HepG2 (cell line): ENCODE results near the gene PSENEN. TPM values are rescaled to one million over a fixed set of nuclear protein-coding genes. Genes with fewer than 3 reads are reported as not detected.
A peak's percentile ranks its signal among the peaks of the same experiment; 100 is the strongest.

ENCODE experiments used
- CCDC6 ChIP-seq: sonication (generic); formaldehyde crosslinking; IDR thresholded peaks from 2 replicates; pipeline ENCODE4 v1.8.1; 2022; ENCODE audit warnings: mild to moderate bottlenecking, missing genetic modification reagents, moderate library complexity
- HMGA1 ChIP-seq: sonication (generic); formaldehyde crosslinking; conservative IDR thresholded peaks from 2 replicates; pipeline ENCODE4 v1.4.0; 2020; ENCODE audit warnings: missing genetic modification reagents
- HOXA9 ChIP-seq: sonication (generic); formaldehyde crosslinking; IDR thresholded peaks from 2 replicates; pipeline ENCODE4 v1.8.1; 2022; ENCODE audit warnings: missing genetic modification reagents, mild to moderate bottlenecking, moderate library complexity, borderline replicate concordance
- IRX3 ChIP-seq: sonication (generic); formaldehyde crosslinking; IDR thresholded peaks from 2 replicates; pipeline ENCODE4 v1.8.1; 2023; ENCODE audit warnings: mild to moderate bottlenecking, low read depth, missing genetic modification reagents, borderline replicate concordance
- ISL2 ChIP-seq: sonication (generic); formaldehyde crosslinking; IDR thresholded peaks from 2 replicates; pipeline ENCODE4 v1.5.0; 2020; ENCODE audit warnings: missing genetic modification reagents
- KLF9 ChIP-seq: IDR thresholded peaks from 2 replicates; pipeline ENCODE4 v1.6.1; 2016; ENCODE audit warnings: low read depth
- NFATC3 ChIP-seq: sonication (generic); formaldehyde crosslinking; IDR thresholded peaks from 2 replicates; pipeline ENCODE4 v1.5.1; 2020; ENCODE audit warnings: mild to moderate bottlenecking, missing genetic modification reagents
- NFYB ChIP-seq: sonication (generic); formaldehyde crosslinking; IDR thresholded peaks from 2 replicates; pipeline ENCODE4 v1.4.0; 2020; ENCODE audit warnings: missing genetic modification reagents
- NPAS2 ChIP-seq: sonication (generic); formaldehyde crosslinking; IDR thresholded peaks from 2 replicates; pipeline ENCODE4 v1.8.0; 2022; ENCODE audit warnings: mild to moderate bottlenecking, missing genetic modification reagents, borderline replicate concordance
- ZNF343 ChIP-seq: sonication (generic); formaldehyde crosslinking; IDR thresholded peaks from 2 replicates; pipeline ENCODE4 v1.4.0; 2020; ENCODE audit warnings: mild to moderate bottlenecking, missing genetic modification reagents
- ZNF782 ChIP-seq: sonication (generic); formaldehyde crosslinking; IDR thresholded peaks from 2 replicates; pipeline ENCODE4 v1.4.0; 2020; ENCODE audit warnings: missing genetic modification reagents, mild to moderate bottlenecking, borderline replicate concordance
- polyA plus RNA-seq, 8 experiments: library from polyadenylated mRNA; depleted of rRNA in 3 of 8; stranded (reverse) in 7 of 8; unstranded in 1 of 8; fragments of >200 nt; fragmentation: Illumina TruSeq in 4 of 8; extraction: Trizol in 4 of 8; gene quantifications; 2 replicates each; pipeline versions ENCODE4 v1.2.1 to v1.2.3, GENCODE V29; 2011 to 2016; ENCODE audit warnings: low read depth in 4 of 8, missing spikeins in 1 of 8, mixed read lengths in 1 of 8; ENCODE audit not compliant: insufficient read depth in 1 of 8
- total RNA-seq, 5 experiments: library from RNA; depleted of rRNA; stranded (reverse); fragments of >200 nt; fragmentation: Illumina TruSeq; extraction: Trizol; gene quantifications; 2 replicates each; pipeline ENCODE4 v1.2.3, GENCODE V29; 2016; ENCODE audit warnings: low read depth in 1 of 5
- TF ChIP-seq, protein P1 (sequence below): IDR thresholded peaks from 2 replicates; pipeline ENCODE4 v1.6.1; 2012; ENCODE audit warnings: low read length, improper control_type of control experiment
- TF ChIP-seq, protein P2 (sequence below), 2 experiments: sonication (generic) in 1 of 2; formaldehyde crosslinking in 1 of 2; IDR thresholded peaks; 2 replicates each; pipeline versions ENCODE4 v1.4.0 to v1.6.1; 2016 to 2020; ENCODE audit warnings: borderline replicate concordance in 1 of 2, low read depth in 1 of 2, mild to moderate bottlenecking in 1 of 2, missing genetic modification reagents in 1 of 2
- TF ChIP-seq, protein P3 (sequence below): sonication (generic); formaldehyde crosslinking; IDR thresholded peaks from 2 replicates; pipeline ENCODE4 v1.8.0; 2022; ENCODE audit warnings: missing genetic modification reagents, mild to moderate bottlenecking, borderline replicate concordance

The PSENEN gene
- total and polyA plus RNA-seq, 2 of the 13 experiments (the other 11 are each of a cell fraction or from before 2014, with no cell fraction given) = 16.9 to 34.2 TPM

DNA sequence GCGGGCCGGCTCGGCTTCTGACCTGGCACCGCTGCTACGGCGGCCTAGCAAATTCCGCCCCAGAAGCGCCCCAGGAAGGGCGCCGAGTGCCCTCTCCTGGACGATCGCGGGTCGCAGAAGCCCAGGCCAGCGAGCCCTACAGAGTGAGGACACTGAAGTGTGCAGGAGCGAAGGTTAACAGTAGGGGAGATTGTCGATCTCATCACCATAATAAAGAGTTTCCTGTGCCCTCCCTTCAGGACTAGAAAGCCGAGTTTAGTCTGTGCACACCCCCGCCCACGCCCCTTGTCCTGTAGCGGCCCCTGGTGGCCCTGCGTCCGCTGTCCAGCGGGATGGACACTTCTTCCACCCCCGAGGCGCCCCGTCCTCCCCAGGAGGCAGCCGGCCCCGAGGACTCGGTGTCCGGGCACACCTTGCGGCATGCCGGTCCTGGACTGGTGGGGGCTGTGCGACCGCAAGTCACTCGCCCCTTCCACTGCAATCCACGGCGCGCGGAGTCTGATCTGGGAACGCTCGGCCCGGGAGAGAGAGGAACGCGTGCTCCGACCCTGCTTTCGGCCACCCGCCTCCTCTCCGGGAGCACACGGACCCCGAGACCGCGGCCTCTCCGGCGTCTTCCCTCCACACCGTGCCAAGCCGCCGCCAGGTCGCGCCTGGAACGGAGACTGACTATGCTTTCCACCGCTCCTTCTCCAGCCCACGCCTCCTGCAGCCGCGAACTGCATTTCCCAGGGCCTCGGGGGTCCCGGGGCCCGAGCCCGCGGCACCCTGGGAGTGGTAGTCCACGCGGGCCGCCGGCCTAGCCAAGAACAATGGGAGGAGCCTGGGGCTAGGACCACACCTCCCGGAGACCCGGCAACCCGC is 28.4 kb upstream of the PSENEN start (continued):
- TF ChIP-seq, protein P1, sequence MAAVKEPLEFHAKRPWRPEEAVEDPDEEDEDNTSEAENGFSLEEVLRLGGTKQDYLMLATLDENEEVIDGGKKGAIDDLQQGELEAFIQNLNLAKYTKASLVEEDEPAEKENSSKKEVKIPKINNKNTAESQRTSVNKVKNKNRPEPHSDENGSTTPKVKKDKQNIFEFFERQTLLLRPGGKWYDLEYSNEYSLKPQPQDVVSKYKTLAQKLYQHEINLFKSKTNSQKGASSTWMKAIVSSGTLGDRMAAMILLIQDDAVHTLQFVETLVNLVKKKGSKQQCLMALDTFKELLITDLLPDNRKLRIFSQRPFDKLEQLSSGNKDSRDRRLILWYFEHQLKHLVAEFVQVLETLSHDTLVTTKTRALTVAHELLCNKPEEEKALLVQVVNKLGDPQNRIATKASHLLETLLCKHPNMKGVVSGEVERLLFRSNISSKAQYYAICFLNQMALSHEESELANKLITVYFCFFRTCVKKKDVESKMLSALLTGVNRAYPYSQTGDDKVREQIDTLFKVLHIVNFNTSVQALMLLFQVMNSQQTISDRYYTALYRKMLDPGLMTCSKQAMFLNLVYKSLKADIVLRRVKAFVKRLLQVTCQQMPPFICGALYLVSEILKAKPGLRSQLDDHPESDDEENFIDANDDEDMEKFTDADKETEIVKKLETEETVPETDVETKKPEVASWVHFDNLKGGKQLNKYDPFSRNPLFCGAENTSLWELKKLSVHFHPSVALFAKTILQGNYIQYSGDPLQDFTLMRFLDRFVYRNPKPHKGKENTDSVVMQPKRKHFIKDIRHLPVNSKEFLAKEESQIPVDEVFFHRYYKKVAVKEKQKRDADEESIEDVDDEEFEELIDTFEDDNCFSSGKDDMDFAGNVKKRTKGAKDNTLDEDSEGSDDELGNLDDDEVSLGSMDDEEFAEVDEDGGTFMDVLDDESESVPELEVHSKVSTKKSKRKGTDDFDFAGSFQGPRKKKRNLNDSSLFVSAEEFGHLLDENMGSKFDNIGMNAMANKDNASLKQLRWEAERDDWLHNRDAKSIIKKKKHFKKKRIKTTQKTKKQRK = no peak
- no peak for TF ChIP-seq NFATC3 (CRISPR knock-in tag)
- TF ChIP-seq ZNF343 (CRISPR knock-in tag) = 0 out of 2 replicates have a peak, but pooled peaks have one; percentile 17
- TF ChIP-seq CCDC6 (CRISPR knock-in tag) = no peak; the same call in 1 of the 2 replicates
- TF ChIP-seq, protein P2, sequence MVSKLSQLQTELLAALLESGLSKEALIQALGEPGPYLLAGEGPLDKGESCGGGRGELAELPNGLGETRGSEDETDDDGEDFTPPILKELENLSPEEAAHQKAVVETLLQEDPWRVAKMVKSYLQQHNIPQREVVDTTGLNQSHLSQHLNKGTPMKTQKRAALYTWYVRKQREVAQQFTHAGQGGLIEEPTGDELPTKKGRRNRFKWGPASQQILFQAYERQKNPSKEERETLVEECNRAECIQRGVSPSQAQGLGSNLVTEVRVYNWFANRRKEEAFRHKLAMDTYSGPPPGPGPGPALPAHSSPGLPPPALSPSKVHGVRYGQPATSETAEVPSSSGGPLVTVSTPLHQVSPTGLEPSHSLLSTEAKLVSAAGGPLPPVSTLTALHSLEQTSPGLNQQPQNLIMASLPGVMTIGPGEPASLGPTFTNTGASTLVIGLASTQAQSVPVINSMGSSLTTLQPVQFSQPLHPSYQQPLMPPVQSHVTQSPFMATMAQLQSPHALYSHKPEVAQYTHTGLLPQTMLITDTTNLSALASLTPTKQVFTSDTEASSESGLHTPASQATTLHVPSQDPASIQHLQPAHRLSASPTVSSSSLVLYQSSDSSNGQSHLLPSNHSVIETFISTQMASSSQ (IDR thresholded peaks at IDR 0.05; ENCODE audit: low read depth) = peak; percentile 22; the same call in 1 of the 2 replicates
- TF ChIP-seq, protein P2 (CRISPR knock-in tag; IDR thresholded peaks at IDR 0.05; ENCODE audit: borderline replicate concordance) = no peak
- TF ChIP-seq ZNF782 = 0 out of 2 replicates have a peak, but pooled peaks have one; percentile 35
- TF ChIP-seq KLF9 (CRISPR knock-in tag) = no peak
- TF ChIP-seq, protein P3, sequence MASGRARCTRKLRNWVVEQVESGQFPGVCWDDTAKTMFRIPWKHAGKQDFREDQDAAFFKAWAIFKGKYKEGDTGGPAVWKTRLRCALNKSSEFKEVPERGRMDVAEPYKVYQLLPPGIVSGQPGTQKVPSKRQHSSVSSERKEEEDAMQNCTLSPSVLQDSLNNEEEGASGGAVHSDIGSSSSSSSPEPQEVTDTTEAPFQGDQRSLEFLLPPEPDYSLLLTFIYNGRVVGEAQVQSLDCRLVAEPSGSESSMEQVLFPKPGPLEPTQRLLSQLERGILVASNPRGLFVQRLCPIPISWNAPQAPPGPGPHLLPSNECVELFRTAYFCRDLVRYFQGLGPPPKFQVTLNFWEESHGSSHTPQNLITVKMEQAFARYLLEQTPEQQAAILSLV (CRISPR knock-in tag) = no peak
- 0 out of 2 replicates have a peak, but pooled peaks have one; percentile 31 for TF ChIP-seq NFYB
- no peak for TF ChIP-seq HOXA9 (CRISPR knock-in tag)
- TF ChIP-seq HMGA1 (CRISPR knock-in tag) = no peak
- TF ChIP-seq ISL2 (CRISPR knock-in tag) = peak; percentile 48; the same call in 1 of the 2 replicates
- no peak for TF ChIP-seq NPAS2 (CRISPR knock-in tag)
- TF ChIP-seq IRX3 (CRISPR knock-in tag) = 0 out of 2 replicates have a peak, but pooled peaks have one; percentile 23
